ENCODE results near the gene PLA2G3.
A peak's percentile ranks its signal among the peaks of the same experiment; 100 is the strongest.

PLA2G3 gene

DNA sequence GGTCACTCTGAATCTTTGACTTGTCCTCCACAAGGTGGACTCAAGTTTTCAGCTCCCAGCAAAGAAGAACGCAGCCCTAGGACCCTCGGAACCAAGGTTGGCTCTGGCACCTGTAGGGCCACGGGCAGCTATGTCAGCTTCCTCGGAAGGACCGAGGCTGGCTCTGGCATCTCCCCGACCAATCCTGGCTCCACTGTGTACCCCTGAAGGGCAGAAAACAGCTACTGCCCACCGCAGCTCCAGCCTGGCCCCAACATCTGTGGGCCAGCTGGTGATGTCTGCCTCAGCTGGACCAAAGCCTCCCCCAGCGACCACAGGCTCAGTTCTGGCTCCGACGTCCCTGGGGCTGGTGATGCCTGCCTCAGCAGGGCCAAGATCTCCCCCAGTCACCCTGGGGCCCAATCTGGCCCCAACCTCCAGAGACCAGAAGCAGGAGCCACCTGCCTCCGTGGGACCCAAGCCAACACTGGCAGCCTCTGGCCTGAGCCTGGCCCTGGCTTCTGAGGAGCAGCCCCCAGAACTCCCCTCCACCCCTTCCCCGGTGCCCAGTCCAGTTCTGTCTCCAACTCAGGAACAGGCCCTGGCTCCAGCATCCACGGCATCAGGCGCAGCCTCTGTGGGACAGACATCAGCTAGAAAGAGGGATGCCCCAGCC, 15.4 kb downstream of the PLA2G3 start:
- Histone ChIP-seq H3K27me3 (ENCODE audit: control insufficient read depth, insufficient read depth, low read length) (no peaks in the 10 kb centered on the region), H3K27ac (ENCODE audit: low read length) (no peak overlapping the region), H3K36me3 (ENCODE audit: control insufficient read depth, insufficient read depth, low read length) (no peaks in the 10 kb centered on the region), H3K4me1 (ENCODE audit: control insufficient read depth, insufficient read depth, low read length) (peaks cover 3% of the 10 kb centered on the region; the same call in 1 of the 2 replicates), H3K9me3 (ENCODE audit: control insufficient read depth, insufficient read depth, low read length) (no peaks in the 10 kb centered on the region), H3K4me3 (ENCODE audit: low read length) (no peak overlapping the region)
- no peak for DNase-seq (ENCODE audit: low read depth, low spot score)
- WGBS (ENCODE audit: insufficient coverage, insufficient read length) = no CpG with 5 or more reads among the region's 14 CpGs

DNA sequence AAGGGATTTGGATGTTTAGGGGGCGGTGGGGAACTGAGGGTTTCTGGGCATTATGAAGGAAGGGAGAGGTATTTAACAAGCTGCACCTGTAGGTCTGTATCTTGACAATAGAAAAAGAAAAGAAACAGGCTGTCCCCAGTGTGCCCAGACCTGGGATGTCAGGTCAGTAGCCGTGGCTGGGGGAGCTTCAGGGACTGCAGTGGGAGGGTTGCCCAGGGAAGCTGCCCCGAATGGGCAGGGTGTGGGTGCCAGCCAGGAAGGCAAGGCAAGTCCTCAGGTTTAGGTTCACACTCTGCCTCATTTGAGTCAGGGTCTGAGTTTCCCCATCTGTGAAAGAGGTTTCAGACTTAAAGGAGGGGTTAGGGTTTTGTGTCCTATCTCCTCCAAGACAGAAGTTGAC, 16.0 kb downstream of the PLA2G3 start:
- Histone ChIP-seq H3K4me3 (ENCODE audit: low read length) (no peak overlapping the region), H3K36me3 (ENCODE audit: control insufficient read depth, insufficient read depth, low read length) (no peaks in the 10 kb centered on the region), H3K9me3 (ENCODE audit: control insufficient read depth, insufficient read depth, low read length) (no peaks in the 10 kb centered on the region), H3K27me3 (ENCODE audit: control insufficient read depth, insufficient read depth, low read length) (no peaks in the 10 kb centered on the region), H3K27ac (ENCODE audit: low read length) (no peak overlapping the region), H3K4me1 (ENCODE audit: control insufficient read depth, insufficient read depth, low read length) (peaks cover 3% of the 10 kb centered on the region; the same call in 1 of the 2 replicates)
- no CpG with 5 or more reads among the region's 3 CpGs for WGBS (ENCODE audit: insufficient coverage, insufficient read length)
- DNase-seq (ENCODE audit: low read depth, low spot score) = no peak

DNA sequence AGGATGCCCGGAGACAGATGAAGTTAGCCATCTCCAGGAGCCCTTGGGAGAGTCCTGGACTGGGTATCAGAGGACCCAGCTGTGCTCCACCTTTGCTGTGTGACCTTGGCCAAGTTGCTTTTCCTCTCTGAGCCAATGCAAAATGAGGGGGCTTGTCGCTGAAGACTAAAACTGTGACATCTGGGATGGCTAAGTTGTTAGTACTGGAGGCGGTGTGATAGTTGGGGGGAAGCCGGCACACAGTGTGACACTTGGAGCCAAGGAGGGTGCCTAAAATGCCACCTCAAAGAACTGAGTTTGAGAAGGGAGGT, 17.1 kb downstream of the PLA2G3 start:
- no peaks in the 10 kb centered on the region for H3K27me3 ChIP-seq (ENCODE audit: control insufficient read depth, insufficient read depth, low read length)
- H3K36me3 ChIP-seq (ENCODE audit: control insufficient read depth, insufficient read depth, low read length) = no peaks in the 10 kb centered on the region
- H3K4me3 ChIP-seq (ENCODE audit: low read length) = peak overlapping the region; percentile 39; the same call in 1 of the 2 replicates
- H3K9me3 ChIP-seq (ENCODE audit: control insufficient read depth, insufficient read depth, low read length) = no peaks in the 10 kb centered on the region
- H3K27ac ChIP-seq (ENCODE audit: low read length) = no peak overlapping the region
- no CpG with 5 or more reads among the region's 4 CpGs for WGBS (ENCODE audit: insufficient coverage, insufficient read length)
- peaks cover 3% of the 10 kb centered on the region; the same call in 1 of the 2 replicates for H3K4me1 ChIP-seq (ENCODE audit: control insufficient read depth, insufficient read depth, low read length)
- DNase-seq (ENCODE audit: low read depth, low spot score) = no peak

DNA sequence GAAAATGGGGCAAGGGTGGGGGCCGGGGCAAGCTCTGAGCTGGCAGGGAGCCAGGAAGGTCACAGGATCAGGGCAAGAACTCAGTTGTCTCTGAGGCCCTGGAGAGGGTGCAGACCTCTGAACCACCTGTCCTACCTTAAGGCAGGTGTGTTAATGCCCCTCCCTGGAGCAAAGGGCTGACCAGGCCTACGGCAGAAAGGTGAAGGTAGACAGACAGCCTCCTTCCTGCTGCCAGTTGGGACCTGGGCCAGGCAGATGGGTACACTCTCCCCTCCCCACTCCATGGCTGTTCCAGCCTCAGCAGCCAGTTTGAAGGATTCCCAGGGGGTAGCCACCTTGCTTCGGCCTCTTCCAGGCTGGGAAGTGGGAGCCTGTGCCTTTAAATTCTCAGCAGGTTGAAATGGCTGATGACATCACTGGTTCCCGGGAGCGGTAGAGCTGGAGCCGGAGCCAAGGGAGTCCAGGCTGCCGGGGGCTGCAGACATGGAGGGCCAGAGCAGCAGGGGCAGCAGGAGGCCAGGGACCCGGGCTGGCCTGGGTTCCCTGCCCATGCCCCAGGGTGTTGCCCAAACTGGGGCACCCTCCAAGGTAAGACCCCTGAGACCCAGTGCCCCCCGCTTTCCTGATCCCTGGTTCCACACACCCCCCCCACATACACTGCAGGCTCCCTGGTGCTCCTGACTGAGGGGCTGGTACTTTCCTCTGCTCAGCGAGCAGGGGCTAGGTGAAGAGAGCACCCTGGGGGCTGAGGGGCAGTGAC, 17.6 kb downstream of the PLA2G3 start, which contains the start of gene INPP5J:
TSS of gene INPP5J (plus strand) at position 435 of the 760 bp plus-strand sequence. CDS start at position 484, 49 bp downstream.
- Histone ChIP-seq H3K4me3 (ENCODE audit: low read length) (peak within 1 kb of the TSS; percentile 39; the same call in 1 of the 2 replicates), H3K27ac (ENCODE audit: low read length) (no peak within 1 kb of the TSS), H3K36me3 (ENCODE audit: control insufficient read depth, insufficient read depth, low read length) (no peaks in the 10 kb centered on the region), H3K4me1 (ENCODE audit: control insufficient read depth, insufficient read depth, low read length) (peaks cover 3% of the 10 kb centered on the region; the same call in 1 of the 2 replicates), H3K9me3 (ENCODE audit: control insufficient read depth, insufficient read depth, low read length) (no peaks in the 10 kb centered on the region), H3K27me3 (ENCODE audit: control insufficient read depth, insufficient read depth, low read length) (no peaks in the 10 kb centered on the region)
- DNase-seq (ENCODE audit: low read depth, low spot score) = no peak
- no CpG with 5 or more reads among the region's 10 CpGs for WGBS (ENCODE audit: insufficient coverage, insufficient read length)

DNA sequence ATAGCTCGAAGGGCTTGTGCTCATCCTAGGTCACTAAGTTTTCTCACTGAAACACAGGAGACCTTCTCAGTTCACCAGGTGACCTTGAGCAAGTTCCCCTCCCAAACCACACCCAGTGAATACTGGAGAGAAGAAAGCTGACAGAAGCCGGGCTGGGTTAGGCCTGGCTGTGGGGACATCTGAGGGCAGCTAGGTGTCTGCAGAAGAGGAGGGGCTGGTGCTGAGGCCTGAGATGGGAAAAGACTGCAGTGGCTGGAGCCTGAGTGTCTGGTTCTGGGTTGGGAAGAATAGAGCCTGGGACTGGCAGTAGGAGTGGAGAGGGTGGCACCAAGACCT, 18.1 kb downstream of the PLA2G3 start:
- H3K4me1 ChIP-seq (ENCODE audit: control insufficient read depth, insufficient read depth, low read length) = peaks cover 2% of the 10 kb centered on the region; the same call in 1 of the 2 replicates
- no peak for DNase-seq (ENCODE audit: low read depth, low spot score)
- no peaks in the 10 kb centered on the region for H3K9me3 ChIP-seq (ENCODE audit: control insufficient read depth, insufficient read depth, low read length)
- no peaks in the 10 kb centered on the region for H3K27me3 ChIP-seq (ENCODE audit: control insufficient read depth, insufficient read depth, low read length)
- no peak overlapping the region for H3K4me3 ChIP-seq (ENCODE audit: low read length)
- no peak overlapping the region for H3K27ac ChIP-seq (ENCODE audit: low read length)
- no peaks in the 10 kb centered on the region for H3K36me3 ChIP-seq (ENCODE audit: control insufficient read depth, insufficient read depth, low read length)
- no CpG with 5 or more reads among the region's 2 CpGs for WGBS (ENCODE audit: insufficient coverage, insufficient read length)

DNA sequence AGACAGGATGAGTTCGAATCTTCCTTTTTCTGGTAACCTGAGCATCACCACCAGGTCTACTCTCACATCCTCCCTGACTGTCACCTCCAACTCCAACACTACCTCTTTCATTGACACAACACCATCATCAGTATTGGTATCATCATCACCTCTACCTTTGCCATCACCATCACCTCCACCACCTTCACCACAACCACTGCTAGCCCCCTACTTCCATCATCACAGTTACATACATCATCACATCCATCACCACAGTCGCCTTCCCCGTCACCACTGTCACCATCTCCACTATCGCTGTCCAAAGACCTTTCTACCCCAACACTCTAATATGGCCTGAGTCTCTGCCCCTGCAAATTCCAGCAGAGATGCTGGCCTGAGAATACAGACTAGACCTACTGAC, 18.9 kb downstream of the PLA2G3 start:
- DNase-seq (ENCODE audit: low read depth, low spot score) = no peak
- no peaks in the 10 kb centered on the region for H3K27me3 ChIP-seq (ENCODE audit: control insufficient read depth, insufficient read depth, low read length)
- H3K4me1 ChIP-seq (ENCODE audit: control insufficient read depth, insufficient read depth, low read length) = no peaks in the 10 kb centered on the region; the same call in 1 of the 2 replicates
- no peak overlapping the region for H3K27ac ChIP-seq (ENCODE audit: low read length)
- H3K36me3 ChIP-seq (ENCODE audit: control insufficient read depth, insufficient read depth, low read length) = no peaks in the 10 kb centered on the region
- no peaks in the 10 kb centered on the region for H3K9me3 ChIP-seq (ENCODE audit: control insufficient read depth, insufficient read depth, low read length)
- H3K4me3 ChIP-seq (ENCODE audit: low read length) = no peak overlapping the region
- no CpG with 5 or more reads among the region's 4 CpGs for WGBS (ENCODE audit: insufficient coverage, insufficient read length)

DNA sequence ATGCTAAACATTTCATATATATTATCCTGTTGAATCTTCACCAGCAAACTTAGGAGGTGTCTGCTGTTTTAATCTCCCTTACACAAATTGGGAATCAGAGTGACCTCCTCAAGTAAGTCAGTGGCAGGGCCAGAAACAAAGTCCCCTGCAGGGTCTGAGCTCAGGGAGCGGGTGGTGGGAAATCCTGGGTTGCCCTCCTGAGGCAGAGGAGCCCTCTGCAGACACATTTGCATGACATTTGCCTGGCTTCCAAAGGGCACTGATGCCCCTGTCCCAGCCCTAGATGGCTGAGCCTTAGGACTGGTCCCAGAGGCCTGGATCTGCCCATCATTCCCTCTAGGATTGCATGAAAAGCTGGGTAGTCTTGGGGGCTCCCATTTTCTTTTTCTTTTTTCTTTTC, 19.7 kb downstream of the PLA2G3 start:
- no peaks in the 10 kb centered on the region for H3K36me3 ChIP-seq (ENCODE audit: control insufficient read depth, insufficient read depth, low read length)
- no peak overlapping the region for H3K27ac ChIP-seq (ENCODE audit: low read length)
- H3K4me1 ChIP-seq (ENCODE audit: control insufficient read depth, insufficient read depth, low read length) = no peaks in the 10 kb centered on the region; the same call in 1 of the 2 replicates
- DNase-seq (ENCODE audit: low read depth, low spot score) = no peak
- WGBS (ENCODE audit: insufficient coverage, insufficient read length) = no CpG with 5 or more reads among the region's 1 CpG
- H3K27me3 ChIP-seq (ENCODE audit: control insufficient read depth, insufficient read depth, low read length) = no peaks in the 10 kb centered on the region
- H3K4me3 ChIP-seq (ENCODE audit: low read length) = no peak overlapping the region
- H3K9me3 ChIP-seq (ENCODE audit: control insufficient read depth, insufficient read depth, low read length) = no peaks in the 10 kb centered on the region

DNA sequence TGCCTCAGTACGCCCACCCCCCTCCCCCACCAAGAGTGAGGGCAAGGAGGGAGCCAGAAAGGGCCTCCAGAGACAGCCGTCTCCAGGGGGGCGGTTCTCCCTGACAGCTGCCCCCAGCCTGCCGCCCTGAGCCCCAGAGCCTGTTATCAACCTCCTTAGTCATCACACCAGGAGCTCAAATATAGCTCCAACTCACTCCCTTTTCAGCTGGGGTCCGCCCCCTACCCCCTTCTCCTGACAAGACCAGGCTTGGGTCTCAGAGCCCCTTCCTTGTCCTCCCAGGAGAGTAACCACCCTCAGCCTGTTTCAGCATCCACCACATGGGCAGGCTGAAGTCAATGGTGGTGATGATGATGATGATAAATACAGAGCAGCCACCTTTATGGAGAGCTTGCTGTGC, 20.1 kb downstream of the PLA2G3 start:
- no CpG with 5 or more reads among the region's 5 CpGs for WGBS (ENCODE audit: insufficient coverage, insufficient read length)

DNA sequence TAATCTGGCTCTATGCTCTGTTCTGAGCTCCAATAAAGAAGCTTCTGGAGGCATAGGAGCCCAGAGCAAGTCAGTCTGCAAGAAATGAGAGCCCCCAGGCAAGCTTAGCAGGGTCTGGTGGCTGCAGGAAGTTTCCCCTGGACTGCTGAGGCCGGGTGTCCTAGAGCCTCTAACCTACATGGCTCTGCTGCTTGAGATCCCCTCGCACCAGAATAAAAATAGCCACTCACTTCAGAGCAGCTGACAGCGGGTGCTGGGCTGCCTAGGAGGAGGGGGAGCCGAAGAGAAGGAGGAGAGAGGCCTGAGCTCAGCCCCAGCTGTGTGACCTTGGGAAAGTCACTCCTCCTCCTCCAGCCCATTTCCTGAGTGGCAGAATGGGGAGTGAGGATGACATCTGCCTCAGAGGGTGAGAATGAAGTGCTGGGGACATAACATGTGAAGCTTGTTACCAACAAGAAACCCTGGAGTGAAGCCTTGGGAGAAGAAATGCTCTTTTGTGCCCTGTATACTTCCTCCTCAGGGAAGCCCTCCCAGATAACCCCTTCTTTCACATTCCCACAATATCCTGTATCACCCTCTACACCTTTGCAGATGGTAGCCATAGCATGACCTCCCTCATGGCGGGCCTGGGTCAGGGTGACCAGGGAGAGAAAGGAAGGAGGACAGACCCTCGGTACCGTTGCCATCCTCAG, 21.1 kb downstream of the PLA2G3 start:
- Histone ChIP-seq H3K36me3 (ENCODE audit: control insufficient read depth, insufficient read depth, low read length) (no peaks in the 10 kb centered on the region), H3K9me3 (ENCODE audit: control insufficient read depth, insufficient read depth, low read length) (no peaks in the 10 kb centered on the region), H3K27ac (ENCODE audit: low read length) (no peak overlapping the region), H3K27me3 (ENCODE audit: control insufficient read depth, insufficient read depth, low read length) (no peaks in the 10 kb centered on the region), H3K4me3 (ENCODE audit: low read length) (no peak overlapping the region), H3K4me1 (ENCODE audit: control insufficient read depth, insufficient read depth, low read length) (no peaks in the 10 kb centered on the region; the same call in 1 of the 2 replicates)
- WGBS (ENCODE audit: insufficient coverage, insufficient read length) = no CpG with 5 or more reads among the region's 7 CpGs
- no peak for DNase-seq (ENCODE audit: low read depth, low spot score)

More for the DNA sequence above, 20.1 kb downstream of the PLA2G3 start:
- DNase-seq (ENCODE audit: low read depth, low spot score) = no peak
- Histone ChIP-seq H3K4me3 (ENCODE audit: low read length) (no peak overlapping the region), H3K4me1 (ENCODE audit: control insufficient read depth, insufficient read depth, low read length) (no peaks in the 10 kb centered on the region; the same call in 1 of the 2 replicates), H3K27ac (ENCODE audit: low read length) (no peak overlapping the region), H3K36me3 (ENCODE audit: control insufficient read depth, insufficient read depth, low read length) (no peaks in the 10 kb centered on the region), H3K9me3 (ENCODE audit: control insufficient read depth, insufficient read depth, low read length) (no peaks in the 10 kb centered on the region), H3K27me3 (ENCODE audit: control insufficient read depth, insufficient read depth, low read length) (no peaks in the 10 kb centered on the region)

DNA sequence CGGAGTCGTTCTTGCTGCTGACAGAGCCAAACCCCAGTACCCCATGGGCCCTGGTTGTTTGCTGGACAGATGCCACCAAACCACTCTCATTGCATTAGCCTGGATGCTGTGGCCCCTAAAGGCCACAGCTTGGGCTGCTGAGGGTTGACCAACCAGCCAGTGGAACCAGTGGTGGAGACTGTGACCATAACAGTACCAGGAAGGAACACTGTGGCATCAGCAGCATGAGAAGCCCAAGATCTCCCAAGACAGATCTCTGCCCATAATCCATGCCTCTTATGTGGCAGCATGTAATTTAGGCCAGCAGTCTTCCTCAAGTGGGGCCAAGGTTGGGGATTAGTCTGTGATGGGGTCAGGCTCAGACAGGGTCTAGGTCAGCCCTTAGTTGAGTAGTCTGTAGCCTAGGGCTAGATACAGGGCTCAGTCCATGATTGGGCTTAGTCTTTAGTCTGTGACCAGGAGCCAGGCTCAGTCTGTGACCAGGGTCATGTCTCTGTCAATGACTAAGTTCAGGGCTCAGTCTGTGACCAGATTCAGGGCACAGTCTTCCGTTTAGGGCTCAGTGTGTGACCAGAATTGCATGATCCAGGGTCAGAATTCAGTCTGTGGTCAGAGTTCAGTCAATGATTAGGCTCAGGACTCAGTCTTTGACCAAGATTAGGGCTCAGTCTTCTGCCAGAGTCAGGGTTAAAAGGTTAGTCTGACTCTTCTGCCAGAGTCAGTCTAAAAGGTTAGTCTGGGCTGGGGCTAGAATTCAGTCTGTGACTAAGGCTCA, 22.1 kb downstream of the PLA2G3 start:
- WGBS (ENCODE audit: insufficient coverage, insufficient read length) = no CpG with 5 or more reads among the region's 3 CpGs
- no peaks in the 10 kb centered on the region for H3K27me3 ChIP-seq (ENCODE audit: control insufficient read depth, insufficient read depth, low read length)
- no peak for DNase-seq (ENCODE audit: low read depth, low spot score)
- no peak overlapping the region for H3K4me3 ChIP-seq (ENCODE audit: low read length)
- H3K9me3 ChIP-seq (ENCODE audit: control insufficient read depth, insufficient read depth, low read length) = no peaks in the 10 kb centered on the region
- H3K27ac ChIP-seq (ENCODE audit: low read length) = no peak overlapping the region
- H3K4me1 ChIP-seq (ENCODE audit: control insufficient read depth, insufficient read depth, low read length) = no peaks in the 10 kb centered on the region; the same call in 1 of the 2 replicates
- H3K36me3 ChIP-seq (ENCODE audit: control insufficient read depth, insufficient read depth, low read length) = no peaks in the 10 kb centered on the region
